ENCODE results near the gene C1orf226.

GRCh38 chr1:162417650-162418049 is 36.1 kb downstream of the C1orf226 start:
- TF ChIP-seq, protein P1, sequence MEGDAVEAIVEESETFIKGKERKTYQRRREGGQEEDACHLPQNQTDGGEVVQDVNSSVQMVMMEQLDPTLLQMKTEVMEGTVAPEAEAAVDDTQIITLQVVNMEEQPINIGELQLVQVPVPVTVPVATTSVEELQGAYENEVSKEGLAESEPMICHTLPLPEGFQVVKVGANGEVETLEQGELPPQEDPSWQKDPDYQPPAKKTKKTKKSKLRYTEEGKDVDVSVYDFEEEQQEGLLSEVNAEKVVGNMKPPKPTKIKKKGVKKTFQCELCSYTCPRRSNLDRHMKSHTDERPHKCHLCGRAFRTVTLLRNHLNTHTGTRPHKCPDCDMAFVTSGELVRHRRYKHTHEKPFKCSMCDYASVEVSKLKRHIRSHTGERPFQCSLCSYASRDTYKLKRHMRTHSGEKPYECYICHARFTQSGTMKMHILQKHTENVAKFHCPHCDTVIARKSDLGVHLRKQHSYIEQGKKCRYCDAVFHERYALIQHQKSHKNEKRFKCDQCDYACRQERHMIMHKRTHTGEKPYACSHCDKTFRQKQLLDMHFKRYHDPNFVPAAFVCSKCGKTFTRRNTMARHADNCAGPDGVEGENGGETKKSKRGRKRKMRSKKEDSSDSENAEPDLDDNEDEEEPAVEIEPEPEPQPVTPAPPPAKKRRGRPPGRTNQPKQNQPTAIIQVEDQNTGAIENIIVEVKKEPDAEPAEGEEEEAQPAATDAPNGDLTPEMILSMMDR (IDR thresholded peaks at IDR 0.05), result no peak
- TF ChIP-seq POLR2A (IDR thresholded peaks at IDR 0.05), result no peak
